ENCODE measurements around the gene CCDC192.
A peak's percentile ranks its signal among the peaks of the same experiment; 100 is the strongest.

Gene CCDC192

DNA sequence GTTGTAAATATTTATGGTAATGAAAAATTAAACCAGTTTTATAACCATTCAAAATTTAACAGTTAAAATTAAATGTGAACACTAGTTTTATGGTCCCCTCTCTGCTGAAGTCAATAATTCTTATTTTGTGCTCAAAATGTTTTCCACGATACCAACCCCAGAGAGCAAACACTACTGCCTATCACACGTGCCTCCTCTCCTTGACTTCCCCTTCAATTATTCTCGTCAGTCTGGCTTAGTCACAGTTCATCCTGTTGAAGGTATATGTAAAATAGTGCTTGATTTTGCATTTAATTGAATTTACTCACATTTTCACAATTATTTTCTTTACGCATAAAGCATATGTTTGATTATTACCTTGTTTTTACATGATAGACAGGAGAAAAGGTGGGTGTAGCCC is 148.8 kb downstream of the CCDC192 start:
- DNase-seq: no peak

DNA sequence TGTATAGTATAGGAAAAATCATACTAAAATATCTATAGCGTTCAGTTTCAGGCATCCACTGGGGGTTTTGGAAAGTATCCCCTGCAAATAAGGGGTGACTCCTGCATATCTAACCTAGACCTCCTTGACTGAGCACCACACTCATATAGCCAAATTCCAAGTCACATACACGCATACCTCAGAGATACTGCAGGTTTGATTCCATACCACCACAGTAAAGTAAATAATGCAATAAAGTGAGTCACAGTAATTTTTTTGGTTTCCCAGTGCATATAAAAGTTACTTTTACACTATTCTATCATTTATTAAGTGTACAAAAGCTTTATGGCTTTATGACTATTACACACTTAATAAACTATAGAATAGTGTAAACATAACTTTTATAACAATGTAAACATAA is 151.3 kb downstream of the CCDC192 start:
- DNase-seq: no peak

DNA sequence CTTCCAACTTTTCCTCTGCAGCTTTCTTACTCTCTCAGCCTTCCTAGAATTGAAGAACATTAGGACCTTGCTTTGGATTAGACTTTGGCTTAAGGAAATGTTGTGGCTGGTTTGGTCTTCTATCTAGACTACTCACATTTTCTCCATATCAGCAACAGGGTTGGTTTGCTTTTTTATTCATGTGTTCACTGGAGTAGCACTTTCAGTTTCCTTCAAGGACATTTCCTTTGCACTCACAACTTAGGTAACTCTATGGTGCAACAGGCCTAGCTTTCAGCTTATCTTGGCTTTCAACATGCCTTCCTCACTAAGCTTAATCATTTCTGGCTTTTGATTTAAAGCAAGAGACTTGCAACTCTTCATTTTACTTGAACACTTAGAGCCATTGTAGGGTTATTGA is 153.1 kb downstream of the CCDC192 start:
- DNase-seq: no peak

DNA sequence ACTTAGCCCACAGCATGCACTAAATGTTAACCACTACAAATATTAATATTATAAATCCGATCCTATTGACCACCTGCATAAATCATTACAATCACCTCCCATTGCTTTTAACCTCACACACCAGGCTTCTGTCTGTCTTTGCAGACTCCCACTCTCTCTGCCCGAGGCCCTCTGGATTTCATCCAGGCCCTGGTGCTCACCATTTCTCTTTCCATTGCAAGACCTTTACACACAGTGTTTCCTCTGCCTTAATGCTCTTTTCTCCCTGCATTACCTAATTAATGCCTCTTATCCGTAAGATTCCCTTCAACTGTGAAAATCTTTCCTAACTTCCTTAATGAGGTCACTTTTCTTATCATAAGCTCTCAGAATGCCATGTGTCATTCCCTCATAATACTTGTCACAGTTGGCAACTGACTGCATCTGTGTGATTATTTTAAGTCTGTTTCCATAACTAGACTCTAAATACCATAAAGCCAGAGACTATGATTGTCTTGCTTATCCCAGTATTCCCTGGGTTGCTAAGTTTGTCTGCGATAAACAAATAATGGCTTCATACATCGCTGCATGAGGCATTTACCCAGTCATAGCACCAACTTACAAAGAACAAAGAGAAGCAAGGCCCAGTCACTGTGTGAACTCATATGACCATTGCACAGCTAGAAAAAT is 155.1 kb downstream of the CCDC192 start:
- peak; percentile 74 for DNase-seq

DNA sequence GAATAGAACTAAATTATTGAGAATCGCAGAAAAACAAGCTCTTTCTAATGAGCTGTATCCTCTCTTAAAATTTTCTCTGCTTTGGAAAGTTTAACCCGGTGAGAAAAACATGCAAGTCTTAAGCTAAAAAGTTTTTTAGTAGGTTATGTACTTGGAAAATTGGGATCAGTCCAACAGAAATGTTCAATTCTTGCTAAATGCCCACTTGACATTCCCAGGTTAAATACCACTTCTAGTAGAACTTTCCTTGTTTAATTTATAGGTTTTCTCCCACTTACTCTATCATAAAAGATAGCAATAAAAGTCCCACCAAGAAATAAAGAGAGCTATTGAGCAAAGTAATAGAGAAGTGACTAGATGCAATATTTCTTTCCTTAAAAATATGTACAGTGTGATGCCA is 157.1 kb downstream of the CCDC192 start:
- no peak for DNase-seq

GRCh38 chr5:127863161-127863560 is 160.0 kb downstream of the CCDC192 start:
- DNase-seq: no peak

DNA sequence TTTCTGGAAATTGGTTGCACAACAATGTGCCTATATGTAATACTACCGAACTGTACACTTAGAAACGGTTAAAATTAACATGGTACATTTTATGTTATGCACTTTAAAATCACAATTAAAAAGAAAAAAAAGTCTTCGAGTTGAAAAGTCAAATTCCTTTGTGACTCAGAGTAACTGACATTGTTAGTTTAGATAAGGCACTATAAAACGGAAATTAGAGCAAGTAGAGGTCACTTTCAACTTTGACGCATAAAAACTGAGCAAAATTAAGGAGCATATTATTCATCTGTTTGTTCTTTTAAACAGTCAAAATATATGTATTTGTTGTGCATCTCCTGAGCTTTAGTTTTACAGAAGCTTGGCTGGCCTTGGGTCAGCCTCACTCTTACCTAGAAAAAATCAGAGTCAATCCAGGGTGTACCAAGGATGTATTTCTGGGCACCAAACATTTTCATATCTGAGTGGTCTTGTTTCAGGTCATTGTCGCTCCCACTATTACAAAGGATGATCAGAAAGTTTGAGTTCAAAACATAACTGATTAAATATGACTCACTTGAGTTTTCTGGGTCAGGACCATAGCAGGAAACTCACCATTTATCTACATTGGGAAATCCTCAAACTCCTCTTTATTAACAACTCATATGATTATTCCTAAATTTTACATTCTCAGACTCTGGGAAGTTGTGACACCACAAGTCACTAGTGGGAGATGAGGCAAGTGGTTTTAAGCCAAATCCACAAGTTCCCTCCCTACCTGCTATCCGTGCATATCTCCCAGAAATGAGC is 160.6 kb downstream of the CCDC192 start:
- DNase-seq: no peak

GRCh38 chr5:127864511-127864910 is 161.3 kb downstream of the CCDC192 start:
- DNase-seq: no peak

- DNase-seq: no peak
Measured at GRCh38 chr5:127865273-127865672, 162.1 kb downstream of the CCDC192 start.

DNA sequence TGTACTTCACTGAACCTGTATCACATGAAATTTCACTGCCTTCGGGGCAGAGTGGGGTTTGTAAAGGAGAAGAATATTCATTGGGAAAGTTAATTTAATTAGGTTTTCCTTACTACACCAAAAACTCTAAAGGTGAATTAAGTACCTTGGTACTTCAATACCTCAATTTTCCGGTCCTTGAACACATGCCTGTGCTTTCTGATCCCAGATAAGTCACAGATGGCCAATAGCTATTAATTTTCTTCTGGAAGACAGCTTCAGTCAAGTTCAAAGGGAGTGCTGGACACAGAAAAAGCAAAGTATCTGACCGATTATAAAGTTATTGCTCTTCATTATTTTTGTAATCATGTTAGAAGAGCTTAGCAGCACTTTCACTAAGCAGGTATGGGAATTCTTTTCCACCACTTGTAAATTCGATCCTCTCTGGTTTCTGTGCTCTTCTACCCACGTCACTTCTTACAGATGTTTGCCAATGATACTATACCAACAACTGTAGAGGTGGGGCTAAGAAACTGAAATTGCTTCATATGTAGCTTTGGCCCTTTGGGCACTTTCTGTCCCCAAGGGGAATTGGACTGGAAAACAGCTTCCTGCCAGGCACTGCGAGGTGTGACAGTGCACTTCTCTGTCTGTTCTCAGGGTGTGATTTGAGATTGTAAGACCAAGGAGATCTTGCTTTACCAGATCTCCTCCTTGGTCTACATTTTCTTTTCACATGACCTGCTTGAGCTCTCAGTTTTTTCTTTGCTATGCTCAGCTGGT is 164.0 kb downstream of the CCDC192 start:
- peak; percentile 39 for DNase-seq

- no peak for DNase-seq
Measured at GRCh38 chr5:127870914-127871313, 167.7 kb downstream of the CCDC192 start.

GRCh38 chr5:127871503-127872153 is 168.4 kb downstream of the CCDC192 start:
- no peak for DNase-seq

DNA sequence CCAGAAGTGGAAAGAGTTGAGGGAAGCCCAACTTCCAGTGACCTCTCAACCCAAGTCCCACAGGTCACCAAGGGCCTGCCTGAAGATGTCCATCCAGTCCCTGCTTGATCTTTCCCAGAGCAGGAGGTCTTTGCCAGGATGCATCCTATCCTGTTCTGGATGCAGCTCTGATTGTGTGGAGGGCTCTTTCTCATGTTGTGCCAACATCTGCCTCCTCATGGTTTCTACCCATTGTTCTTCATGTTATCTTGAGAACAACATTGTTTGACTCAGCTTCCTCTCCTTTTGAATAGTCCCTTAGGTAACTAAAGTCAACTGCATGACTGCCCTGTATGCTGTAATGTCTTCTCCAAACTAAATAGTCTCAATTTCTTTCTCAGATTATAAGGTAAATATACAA is 169.3 kb downstream of the CCDC192 start:
- no peak for DNase-seq

DNA sequence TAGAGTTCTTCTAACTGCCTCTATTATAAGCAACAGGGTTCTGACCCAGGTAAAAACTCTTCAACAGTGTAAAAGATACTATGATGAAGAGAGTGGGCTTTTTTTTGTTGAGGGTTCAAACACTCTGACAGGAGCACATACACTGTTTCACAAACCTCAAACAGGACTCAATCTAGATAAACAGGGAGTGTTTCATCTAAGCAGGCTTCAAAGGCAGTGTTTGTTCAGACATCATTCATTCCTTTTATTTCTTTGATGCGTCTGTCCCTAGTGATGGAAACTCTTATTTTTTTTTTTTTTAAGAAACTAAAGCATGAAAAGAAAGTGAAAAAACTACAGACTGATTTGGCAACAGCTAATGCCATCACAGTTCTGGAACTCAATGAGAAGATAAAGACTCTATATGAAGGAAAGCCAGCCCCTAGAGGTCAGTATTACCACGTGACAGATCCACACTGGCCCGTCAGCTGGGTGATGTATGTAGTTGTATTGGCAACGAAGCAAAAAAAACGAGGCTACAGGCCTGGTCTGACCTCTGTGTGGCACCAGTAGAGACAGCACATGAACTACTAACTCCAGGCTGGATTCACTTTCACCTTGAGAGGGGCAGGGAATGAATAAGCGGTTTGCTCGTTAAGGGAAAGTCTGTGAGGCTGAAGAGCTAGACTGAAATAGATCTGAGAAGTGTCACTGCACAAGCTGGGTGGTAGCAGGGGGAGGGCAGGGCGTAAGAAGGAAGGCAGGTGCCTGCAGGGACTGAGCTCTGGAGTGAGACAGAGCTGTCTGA is 172.2 kb downstream of the CCDC192 start:
- DNase-seq: peak; percentile 85

- DNase-seq: no peak
Measured at GRCh38 chr5:127876384-127876783, 173.2 kb downstream of the CCDC192 start.

DNA sequence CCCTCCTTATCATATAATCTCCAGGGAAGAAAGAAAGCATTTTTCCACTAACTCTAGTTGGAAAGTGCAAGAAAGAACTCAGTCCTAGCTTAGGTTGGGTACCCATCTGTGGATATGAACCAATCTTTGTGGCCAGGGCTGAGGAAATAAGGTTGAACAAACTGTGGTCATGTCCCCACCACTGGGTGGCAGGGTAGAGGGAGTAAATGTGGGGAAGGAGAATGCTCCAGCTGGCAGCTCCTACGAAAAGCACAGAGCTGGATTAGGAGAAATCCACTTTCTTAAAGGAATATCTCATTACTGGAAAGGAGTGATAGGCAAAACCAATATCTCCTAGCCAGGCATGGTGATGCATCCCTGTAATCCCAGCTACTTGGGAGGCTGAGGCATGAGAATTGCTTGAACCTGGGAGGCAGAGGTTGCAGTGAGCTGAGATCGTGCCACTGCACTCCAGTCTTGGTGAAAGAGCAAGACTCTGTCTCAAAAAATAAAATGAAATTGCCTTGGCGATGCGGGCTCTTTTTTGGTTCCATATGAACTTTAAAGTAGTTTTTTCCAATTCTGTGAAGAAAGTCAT is 175.1 kb downstream of the CCDC192 start:
- DNase-seq: peak; percentile 94

DNA sequence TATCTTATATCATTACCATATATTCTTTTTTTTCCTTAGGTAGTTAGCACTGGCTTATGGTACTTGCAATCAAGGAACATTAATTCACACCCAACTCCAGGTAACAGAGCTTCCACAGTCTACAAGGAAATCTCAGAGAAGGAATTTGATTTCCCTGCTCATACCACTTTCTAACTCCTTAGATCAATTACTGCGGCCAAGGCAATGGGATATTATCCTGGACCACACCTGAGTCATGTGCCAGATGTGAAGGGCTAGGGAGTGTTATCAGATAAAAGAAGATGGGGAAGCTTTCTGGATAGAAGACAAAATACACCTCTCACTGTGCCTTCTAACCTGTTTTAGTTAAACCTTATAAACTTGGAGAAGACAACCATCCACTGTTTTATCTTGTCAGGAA is 181.2 kb downstream of the CCDC192 start:
- peak; percentile 2 for DNase-seq

- peak; percentile 87 for DNase-seq
Measured at GRCh38 chr5:127885176-127885575, 182.0 kb downstream of the CCDC192 start.

DNA sequence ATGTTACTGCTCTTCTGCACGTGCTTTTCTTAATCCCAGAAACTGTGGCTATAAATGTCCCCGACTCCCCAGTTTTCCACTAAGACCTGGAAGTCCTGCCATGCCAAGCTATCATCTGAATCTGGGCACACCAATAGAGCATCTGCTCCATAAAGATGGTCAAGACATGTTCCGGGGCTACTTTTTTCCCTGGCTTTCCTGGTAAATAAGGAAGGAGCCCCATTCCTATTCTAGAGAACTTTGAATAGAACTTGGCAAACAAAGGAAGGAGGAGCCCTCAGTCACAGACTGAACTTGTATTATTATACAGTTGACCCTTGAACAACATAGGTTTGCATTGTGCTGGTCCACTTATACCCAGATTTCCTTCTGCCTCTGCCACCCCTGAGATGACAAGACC is 182.9 kb downstream of the CCDC192 start:
- no peak for DNase-seq

DNA sequence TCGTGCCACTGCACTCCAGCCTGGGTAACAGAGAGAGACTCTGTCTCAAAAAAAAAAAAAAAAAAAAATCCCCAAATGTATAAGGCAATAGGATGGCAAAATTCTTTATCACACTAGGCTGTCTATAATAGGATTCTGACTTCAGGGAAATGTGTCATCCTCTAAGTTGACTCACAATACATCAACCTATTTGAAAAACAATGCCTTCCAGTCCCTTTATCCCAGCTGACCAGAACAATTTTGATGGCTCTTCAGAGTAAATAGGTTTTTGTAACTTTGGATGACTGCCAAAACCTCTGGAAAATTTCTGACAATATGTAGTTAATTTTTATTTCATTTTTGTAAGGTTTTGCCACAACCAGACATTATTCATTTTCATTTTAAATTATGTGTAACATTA is 184.1 kb downstream of the CCDC192 start:
- peak; percentile 42 for DNase-seq

DNA sequence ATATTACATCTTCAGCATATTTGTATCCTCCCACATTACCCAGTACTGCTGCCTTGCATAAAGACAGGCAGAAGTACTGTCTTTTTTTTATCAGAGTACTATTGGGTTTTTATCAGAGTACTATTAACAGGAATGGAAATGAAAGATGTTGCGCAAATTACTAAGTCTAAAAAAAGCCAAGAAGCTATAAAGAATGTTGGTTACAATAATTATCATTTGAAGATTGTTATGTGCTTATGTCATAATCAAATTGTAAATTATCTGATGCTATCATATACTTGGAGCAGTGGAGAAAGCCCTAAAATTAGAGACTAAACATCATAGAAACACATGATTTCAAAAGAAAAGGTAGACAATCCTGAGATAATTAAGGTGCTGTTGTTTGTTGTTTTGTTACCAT is 188.8 kb downstream of the CCDC192 start:
- no peak for DNase-seq

All from NCI-H82 (cell line).